ENCODE data around the gene BCL11B.

Gene BCL11B

DNA sequence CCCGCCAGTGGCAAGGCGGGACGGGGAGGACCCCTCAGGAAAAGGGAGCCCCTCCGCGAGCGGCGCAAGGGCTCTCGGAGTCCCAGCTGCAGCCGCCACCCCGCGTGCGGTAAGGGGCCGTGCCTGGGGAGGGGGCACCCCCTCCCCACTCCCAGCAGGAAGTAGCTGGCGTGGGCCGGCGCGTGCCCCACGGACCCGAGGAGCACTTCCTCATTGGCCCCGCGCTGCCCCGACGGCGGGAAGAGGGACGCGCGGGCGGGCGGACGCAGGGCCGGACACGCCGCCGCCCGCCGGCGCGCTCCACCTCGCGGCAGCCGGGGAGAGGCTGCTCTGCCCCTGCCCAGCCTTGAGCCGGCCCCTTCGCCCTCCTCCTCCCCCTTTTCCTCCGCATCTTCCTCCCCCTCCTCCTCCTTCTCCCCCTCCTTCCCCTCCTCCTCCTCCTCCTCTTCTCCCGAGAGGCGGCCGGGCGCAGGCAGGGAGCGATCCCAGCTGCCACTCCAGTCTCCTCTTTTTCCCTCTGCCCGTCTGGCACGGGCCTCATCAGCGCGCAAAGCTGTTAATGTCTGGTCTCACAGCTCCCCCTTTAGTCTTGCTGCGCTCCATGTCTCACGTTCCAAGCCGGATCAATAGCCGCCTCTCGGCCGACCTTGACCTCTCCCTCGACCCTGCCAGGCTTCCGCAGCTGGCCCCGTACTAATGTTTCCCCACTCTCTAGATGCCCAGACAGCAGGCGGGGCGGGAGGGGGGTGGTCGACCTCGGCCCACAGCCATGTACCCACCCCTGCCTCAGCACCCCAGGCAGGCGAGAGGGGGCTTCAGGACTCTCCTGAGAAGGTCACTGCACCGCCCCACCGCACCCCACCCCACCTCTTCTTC is 2.6 kb upstream of the BCL11B start:
- Histone ChIP-seq H3K79me2 (ENCODE audit: control insufficient read depth, insufficient read depth, low read length, unreplicated experiment) (no peaks in the 10 kb centered on the region), H3K27me3 (ENCODE audit: insufficient read depth, low read length) (peaks cover 96% of the 10 kb centered on the region), H3K4me1 (ENCODE audit: control insufficient read depth, insufficient read depth, low read length, unreplicated experiment) (no peaks in the 10 kb centered on the region), H3K36me3 (ENCODE audit: insufficient read depth, low read length) (no peaks in the 10 kb centered on the region), H2AFZ (ENCODE audit: low read length, unreplicated experiment) (no peak overlapping the region), H3K4me3 (ENCODE audit: low read depth, low read length) (peak overlapping the region; percentile 65), H3K27ac (ENCODE audit: low read depth, low read length) (no peak overlapping the region)

DNA sequence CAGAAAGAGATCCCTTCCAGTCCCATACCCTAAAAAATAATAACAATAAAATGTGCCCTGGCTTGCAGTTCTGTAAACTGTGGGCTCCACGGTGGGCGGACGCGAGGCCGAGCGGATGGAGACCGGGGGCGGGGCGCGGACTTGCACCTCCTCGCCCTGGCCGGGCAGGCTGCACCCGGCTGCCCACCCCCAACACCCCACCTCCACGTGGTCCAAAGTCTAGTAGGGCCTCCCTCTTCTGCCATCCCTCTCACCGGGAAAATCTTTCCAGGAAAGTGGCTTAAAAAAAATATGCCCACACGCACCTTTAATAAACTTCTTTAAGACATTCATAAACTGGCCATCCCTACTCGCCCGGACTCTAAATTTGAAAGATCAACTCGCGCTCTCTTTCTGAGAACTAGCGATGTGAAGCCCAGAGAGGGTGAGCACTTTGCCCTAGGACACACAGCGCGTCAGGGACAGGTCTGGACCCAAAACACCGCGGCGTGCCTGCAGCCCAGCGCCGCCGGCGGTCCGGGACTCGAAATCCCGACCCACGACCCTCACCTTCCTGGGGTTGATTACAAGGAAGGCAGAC is 1.9 kb upstream of the BCL11B start:
- Histone ChIP-seq H3K4me3 (ENCODE audit: low read depth, low read length) (peak overlapping the region; percentile 74), H3K79me2 (ENCODE audit: control insufficient read depth, insufficient read depth, low read length, unreplicated experiment) (no peaks in the 10 kb centered on the region), H3K27ac (ENCODE audit: low read depth, low read length) (no peak overlapping the region), H3K36me3 (ENCODE audit: insufficient read depth, low read length) (no peaks in the 10 kb centered on the region), H3K27me3 (ENCODE audit: insufficient read depth, low read length) (peaks cover 95% of the 10 kb centered on the region), H3K4me1 (ENCODE audit: control insufficient read depth, insufficient read depth, low read length, unreplicated experiment) (no peaks in the 10 kb centered on the region), H2AFZ (ENCODE audit: low read length, unreplicated experiment) (no peak overlapping the region)

DNA sequence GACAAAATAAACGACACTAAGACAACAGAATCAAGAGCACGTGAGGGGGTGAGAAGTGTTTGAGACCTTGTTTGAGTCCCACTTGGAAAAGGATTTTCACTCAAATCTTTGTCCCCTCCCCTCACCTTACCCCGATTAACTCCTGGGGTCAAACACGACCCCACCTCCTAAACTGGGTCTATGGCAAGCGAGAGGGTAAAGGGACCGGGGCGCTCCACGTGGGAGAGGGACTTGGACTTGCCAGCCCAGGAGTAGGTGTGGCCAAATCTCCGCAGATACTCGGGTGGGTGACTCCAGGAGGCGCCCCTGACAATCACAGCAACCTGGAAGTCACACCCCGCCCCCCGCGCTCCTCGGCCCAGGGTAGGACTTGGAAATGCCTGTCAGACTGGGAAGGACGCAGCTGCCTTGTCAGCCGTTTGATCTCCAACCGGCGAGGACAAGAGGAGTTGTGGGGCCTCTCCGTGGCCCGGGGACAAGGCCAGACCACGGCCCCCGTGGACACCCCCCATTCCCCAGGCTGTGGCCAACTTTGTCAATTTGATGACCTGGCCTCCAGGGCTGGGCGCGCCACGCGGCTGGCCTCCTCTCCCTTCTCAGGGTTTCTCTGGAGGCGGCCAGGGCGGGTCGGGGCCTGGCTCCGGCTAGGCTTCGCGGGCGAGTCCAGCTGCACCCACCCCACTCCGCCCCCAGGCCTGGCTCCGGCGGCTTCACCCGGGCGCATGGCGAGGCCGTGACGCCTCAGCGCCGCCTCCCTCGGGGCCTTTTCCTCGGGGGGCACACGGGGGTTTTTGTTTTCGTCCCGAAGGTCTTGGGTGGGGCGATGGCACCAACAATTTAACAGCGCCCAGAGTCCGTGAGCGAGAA is 1.1 kb upstream of the BCL11B start:
- no peaks in the 10 kb centered on the region for H3K4me1 ChIP-seq (ENCODE audit: control insufficient read depth, insufficient read depth, low read length, unreplicated experiment)
- no peak overlapping the region for H2AFZ ChIP-seq (ENCODE audit: low read length, unreplicated experiment)
- no peaks in the 10 kb centered on the region for H3K79me2 ChIP-seq (ENCODE audit: control insufficient read depth, insufficient read depth, low read length, unreplicated experiment)
- H3K27ac ChIP-seq (ENCODE audit: low read depth, low read length), result no peak overlapping the region
- peaks cover 95% of the 10 kb centered on the region for H3K27me3 ChIP-seq (ENCODE audit: insufficient read depth, low read length)
- peak overlapping the region; percentile 74 for H3K4me3 ChIP-seq (ENCODE audit: low read depth, low read length)
- no peaks in the 10 kb centered on the region for H3K36me3 ChIP-seq (ENCODE audit: insufficient read depth, low read length)

DNA sequence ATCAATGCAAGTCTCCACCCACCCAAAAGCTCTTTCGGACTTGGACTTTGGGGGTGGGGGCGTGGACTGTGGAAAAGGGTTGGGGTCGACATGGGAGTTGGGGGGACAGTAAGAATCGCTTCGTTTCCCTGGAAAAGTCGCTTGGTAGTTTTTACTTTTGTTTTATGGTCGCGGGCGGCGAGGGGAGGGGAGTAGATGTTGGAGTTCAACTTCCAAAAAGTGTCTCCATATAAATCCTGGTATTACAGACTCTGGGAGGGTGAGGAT is 568 bp upstream of the BCL11B start:
- Histone ChIP-seq H3K79me2 (ENCODE audit: control insufficient read depth, insufficient read depth, low read length, unreplicated experiment) (no peaks in the 10 kb centered on the region), H3K4me1 (ENCODE audit: control insufficient read depth, insufficient read depth, low read length, unreplicated experiment) (no peaks in the 10 kb centered on the region), H3K27me3 (ENCODE audit: insufficient read depth, low read length) (peaks cover 95% of the 10 kb centered on the region), H2AFZ (ENCODE audit: low read length, unreplicated experiment) (no peak overlapping the region), H3K27ac (ENCODE audit: low read depth, low read length) (no peak overlapping the region), H3K4me3 (ENCODE audit: low read depth, low read length) (peak overlapping the region; percentile 74), H3K36me3 (ENCODE audit: insufficient read depth, low read length) (no peaks in the 10 kb centered on the region)

DNA sequence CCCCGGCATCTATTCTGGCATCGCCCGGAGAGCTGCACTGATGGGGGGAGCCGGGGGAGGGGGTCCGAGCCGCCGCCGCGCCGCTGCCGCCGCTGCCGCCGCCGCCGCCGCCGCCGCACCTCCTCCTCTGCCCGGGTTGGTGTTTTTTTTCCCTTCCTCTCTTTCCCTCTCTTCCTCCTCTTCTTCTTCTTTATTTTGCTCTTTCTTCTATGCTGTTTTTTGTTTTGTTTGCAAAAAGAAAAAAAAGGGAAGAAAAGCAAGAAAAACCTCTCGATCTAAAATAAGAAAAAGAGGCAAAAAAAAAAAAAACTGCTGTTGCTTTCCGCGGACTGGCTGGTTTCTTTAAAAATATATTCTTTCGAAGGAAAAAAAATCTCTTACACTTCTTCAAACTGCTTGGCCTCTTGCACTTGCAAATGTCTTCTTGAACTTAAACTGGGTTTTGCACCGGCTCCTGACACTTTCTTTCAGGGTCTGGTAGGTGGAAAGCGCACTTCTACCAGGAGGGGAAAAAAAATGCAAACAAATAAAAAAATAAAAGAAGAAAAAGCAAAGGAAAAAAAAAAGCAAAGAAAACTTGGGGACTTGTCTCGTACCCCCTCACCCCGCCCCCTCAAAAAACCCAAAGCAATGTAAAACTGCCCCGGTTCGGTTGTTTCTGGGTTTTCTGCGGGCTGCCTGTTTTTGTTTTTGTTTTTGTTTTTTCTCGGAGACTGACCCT is 616 bp downstream of the BCL11B start:
- H3K36me3 ChIP-seq (ENCODE audit: insufficient read depth, low read length), result no peaks in the 10 kb centered on the region
- no peak overlapping the region for H3K27ac ChIP-seq (ENCODE audit: low read depth, low read length)
- H3K27me3 ChIP-seq (ENCODE audit: insufficient read depth, low read length), result peaks cover 93% of the 10 kb centered on the region
- H2AFZ ChIP-seq (ENCODE audit: low read length, unreplicated experiment), result peak overlapping the region; percentile 90
- no peaks in the 10 kb centered on the region for H3K79me2 ChIP-seq (ENCODE audit: control insufficient read depth, insufficient read depth, low read length, unreplicated experiment)
- peak overlapping the region; percentile 74 for H3K4me3 ChIP-seq (ENCODE audit: low read depth, low read length)
- no peaks in the 10 kb centered on the region for H3K4me1 ChIP-seq (ENCODE audit: control insufficient read depth, insufficient read depth, low read length, unreplicated experiment)

DNA sequence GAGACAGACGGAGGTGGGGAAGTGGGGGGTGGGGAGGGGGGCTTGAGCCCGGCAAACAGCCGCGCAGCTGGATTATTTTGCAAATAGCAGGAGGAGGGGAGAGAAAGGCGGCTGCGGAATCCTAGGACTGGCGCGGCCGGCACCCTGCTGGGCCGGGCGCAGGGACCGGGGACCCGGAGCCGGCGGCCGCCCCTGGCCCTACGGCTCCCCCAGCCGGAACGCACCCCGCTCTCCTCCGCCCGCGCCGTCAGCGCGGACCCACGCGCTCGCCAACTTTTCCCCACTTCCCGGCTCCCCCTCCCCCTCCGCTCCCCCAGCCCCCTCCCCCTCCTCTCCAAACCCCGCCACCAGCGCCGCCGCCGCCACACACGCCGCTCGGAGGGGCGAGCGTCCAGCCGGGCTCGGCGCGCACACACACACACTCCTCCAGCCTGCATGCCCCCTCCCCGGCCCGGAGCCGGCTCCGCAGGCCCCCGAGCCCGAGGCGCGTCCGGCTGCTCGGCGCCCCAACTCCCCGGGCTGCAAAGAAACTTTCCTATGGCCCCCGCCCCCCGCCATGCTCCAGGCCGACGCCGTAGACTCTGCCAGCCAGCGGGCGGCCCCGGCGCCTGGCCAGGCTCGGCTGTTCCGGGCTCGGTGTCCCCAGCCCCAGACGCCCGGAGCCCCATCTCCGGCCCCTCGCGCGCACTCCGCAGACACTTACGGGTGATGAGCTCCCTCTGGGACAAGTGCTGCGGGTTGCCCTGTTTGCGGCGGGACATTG is 1.4 kb downstream of the BCL11B start:
- H2AFZ ChIP-seq (ENCODE audit: low read length, unreplicated experiment), result no peak overlapping the region
- no peaks in the 10 kb centered on the region for H3K4me1 ChIP-seq (ENCODE audit: control insufficient read depth, insufficient read depth, low read length, unreplicated experiment)
- H3K36me3 ChIP-seq (ENCODE audit: insufficient read depth, low read length), result no peaks in the 10 kb centered on the region
- peaks cover 91% of the 10 kb centered on the region for H3K27me3 ChIP-seq (ENCODE audit: insufficient read depth, low read length)
- H3K79me2 ChIP-seq (ENCODE audit: control insufficient read depth, insufficient read depth, low read length, unreplicated experiment), result no peaks in the 10 kb centered on the region
- no peak overlapping the region for H3K27ac ChIP-seq (ENCODE audit: low read depth, low read length)
- peak overlapping the region; percentile 74 for H3K4me3 ChIP-seq (ENCODE audit: low read depth, low read length)

DNA sequence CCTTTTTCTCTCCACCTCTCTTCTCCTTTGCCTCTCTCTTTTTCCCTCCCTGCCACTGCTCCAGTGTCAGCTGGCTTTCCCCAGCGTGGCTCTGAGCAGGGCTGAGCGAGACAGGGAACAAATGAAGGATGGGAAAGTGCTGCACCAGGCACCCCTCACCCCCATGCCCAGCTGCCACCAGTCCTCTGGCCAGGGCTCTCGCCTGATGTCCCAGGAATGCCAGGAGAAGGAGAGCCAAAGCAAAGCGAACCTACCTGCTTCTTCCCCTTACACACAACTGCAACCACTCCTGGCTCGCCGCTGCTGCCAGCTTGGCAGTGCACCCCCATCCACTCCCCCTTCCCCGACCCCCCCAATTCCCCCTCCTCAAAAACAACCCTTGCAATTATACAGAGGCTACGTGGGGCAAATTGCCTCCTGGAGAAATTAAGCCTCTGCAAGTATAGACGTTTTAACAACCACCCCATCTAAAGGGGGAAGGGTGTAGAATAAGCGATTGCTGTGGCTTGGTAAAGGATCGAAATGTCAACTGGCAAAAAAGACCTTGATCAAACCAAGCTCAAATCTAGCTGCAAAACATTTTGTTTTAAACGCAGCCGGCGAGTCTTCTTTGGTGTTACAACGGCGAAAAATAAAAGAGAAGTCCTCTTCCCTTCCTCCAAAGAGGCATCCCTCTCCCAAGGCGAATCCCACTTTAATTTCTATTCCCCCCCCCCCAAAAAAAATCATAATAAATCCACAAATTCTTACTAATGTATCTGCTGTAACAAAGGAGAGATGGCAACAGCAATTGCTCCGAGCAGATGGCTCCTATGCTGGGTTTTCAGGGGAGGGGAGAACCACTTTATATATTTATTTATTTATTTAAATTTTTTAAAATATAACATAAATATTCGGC is 2.9 kb downstream of the BCL11B start:
- Histone ChIP-seq H3K27ac (ENCODE audit: low read depth, low read length) (no peak overlapping the region), H3K4me1 (ENCODE audit: control insufficient read depth, insufficient read depth, low read length, unreplicated experiment) (no peaks in the 10 kb centered on the region), H3K36me3 (ENCODE audit: insufficient read depth, low read length) (no peaks in the 10 kb centered on the region), H3K79me2 (ENCODE audit: control insufficient read depth, insufficient read depth, low read length, unreplicated experiment) (no peaks in the 10 kb centered on the region), H2AFZ (ENCODE audit: low read length, unreplicated experiment) (no peak overlapping the region), H3K27me3 (ENCODE audit: insufficient read depth, low read length) (peaks cover 92% of the 10 kb centered on the region), H3K4me3 (ENCODE audit: low read depth, low read length) (no peak overlapping the region)

DNA sequence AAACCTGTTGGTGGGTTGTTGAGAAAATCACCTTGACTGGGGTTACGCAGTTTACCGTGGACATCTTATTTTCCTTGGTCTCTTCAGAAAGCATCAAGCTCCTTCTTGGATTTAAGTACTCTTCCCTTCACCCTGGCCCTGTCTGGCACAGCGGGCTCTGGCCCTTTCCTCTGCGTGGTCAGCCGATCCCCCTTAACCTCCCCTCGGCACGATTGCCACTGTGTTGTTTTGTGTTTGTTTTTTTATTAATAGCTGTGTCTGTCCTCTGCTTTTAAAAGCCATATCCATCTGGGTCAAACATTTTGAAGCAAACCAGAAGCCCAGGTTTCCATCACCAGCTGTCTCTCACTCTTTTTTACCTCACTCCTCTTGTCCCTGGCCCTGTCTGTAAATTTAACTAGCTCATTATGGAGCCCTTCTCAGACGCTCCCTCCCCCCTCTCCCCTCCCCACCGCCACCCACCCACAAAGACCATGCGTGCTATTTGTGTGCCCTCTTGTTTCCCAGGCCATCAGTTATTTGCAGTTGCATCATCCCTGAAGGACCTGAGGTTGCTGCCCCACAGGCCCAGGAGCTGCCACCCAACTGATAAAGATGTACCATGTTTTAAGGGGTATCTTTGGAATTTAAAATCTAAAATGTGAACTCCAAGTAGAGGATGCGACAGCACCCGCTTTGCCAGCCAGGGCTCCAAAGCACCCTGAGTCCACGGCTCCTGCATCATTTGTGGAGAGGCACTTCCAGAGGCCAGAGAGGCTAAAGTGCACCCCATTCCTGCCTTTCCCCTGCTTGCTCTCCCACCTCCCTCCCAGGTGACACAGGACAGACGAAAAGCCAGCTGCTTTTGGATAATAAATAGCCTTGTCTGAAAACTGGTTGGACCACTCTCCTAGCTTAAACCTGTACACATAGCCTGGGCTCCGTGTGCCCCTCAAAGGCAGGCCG is 3.9 kb downstream of the BCL11B start:
- no peak overlapping the region for H2AFZ ChIP-seq (ENCODE audit: low read length, unreplicated experiment)
- no peaks in the 10 kb centered on the region for H3K79me2 ChIP-seq (ENCODE audit: control insufficient read depth, insufficient read depth, low read length, unreplicated experiment)
- H3K36me3 ChIP-seq (ENCODE audit: insufficient read depth, low read length), result no peaks in the 10 kb centered on the region
- no peak overlapping the region for H3K27ac ChIP-seq (ENCODE audit: low read depth, low read length)
- no peak overlapping the region for H3K4me3 ChIP-seq (ENCODE audit: low read depth, low read length)
- peaks cover 92% of the 10 kb centered on the region for H3K27me3 ChIP-seq (ENCODE audit: insufficient read depth, low read length)
- no peaks in the 10 kb centered on the region for H3K4me1 ChIP-seq (ENCODE audit: control insufficient read depth, insufficient read depth, low read length, unreplicated experiment)

DNA sequence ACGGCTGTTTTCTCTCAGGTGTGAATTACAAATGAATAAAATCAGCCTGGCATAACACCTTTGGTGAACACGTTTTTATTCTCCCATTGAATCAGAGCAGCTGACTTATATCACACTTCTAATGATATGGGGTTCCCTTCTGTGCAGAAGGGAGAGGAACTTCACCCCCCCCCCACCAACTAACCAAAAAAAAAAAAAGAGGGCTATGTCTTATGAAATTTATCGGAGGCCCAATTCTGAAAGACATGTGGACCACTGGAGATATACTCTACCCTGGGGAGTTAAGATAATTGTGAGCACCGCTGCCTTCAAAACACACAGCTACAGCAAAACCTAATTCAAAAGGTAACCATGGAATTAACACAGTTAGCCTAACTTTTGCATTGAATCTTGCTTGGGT is 4.6 kb downstream of the BCL11B start:
- no peak overlapping the region for H3K4me3 ChIP-seq (ENCODE audit: low read depth, low read length)
- H3K79me2 ChIP-seq (ENCODE audit: control insufficient read depth, insufficient read depth, low read length, unreplicated experiment), result no peaks in the 10 kb centered on the region
- H3K36me3 ChIP-seq (ENCODE audit: insufficient read depth, low read length), result no peaks in the 10 kb centered on the region
- H3K4me1 ChIP-seq (ENCODE audit: control insufficient read depth, insufficient read depth, low read length, unreplicated experiment), result no peaks in the 10 kb centered on the region
- peaks cover 92% of the 10 kb centered on the region for H3K27me3 ChIP-seq (ENCODE audit: insufficient read depth, low read length)
- no peak overlapping the region for H2AFZ ChIP-seq (ENCODE audit: low read length, unreplicated experiment)
- no peak overlapping the region for H3K27ac ChIP-seq (ENCODE audit: low read depth, low read length)

All from ACC112 (cell line).